SH-SY5Y (cell line): ENCODE measurements around the gene ATE1.

Source experiments
- GATA2 ChIP-seq: IDR thresholded peaks from 2 replicates; pipeline ENCODE4 v1.6.1; 2011; ENCODE audit warnings: mild to moderate bottlenecking, low read depth, low read length
- GATA3 ChIP-seq: IDR thresholded peaks from 2 replicates; pipeline ENCODE4 v1.6.1; 2011; ENCODE audit warnings: low read depth, mild to moderate bottlenecking, low read length, moderate library complexity

DNA sequence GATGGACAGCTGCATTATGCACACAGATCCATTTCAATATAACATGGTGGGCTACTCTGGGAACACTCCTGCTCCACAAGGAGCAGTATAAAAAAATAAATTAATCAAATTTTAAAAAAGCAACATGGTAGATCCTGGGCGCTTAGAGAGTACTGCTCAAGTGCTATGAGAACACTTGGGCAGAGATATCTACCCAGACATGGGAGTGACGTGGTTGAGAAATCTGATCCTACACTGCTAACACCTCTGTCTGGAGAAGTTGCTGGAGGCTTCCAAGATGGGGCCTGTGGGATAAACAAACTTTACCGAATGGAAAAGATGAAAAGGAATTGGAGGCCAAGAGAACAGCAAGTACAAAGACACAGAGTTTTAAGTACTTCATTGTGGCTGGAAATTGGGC, 38.2 kb upstream of the ATE1 start:
- TF ChIP-seq GATA2, result no peak
- TF ChIP-seq GATA3, result no peak
